ENCODE data around the gene C3orf18.

C3orf18 gene

DNA sequence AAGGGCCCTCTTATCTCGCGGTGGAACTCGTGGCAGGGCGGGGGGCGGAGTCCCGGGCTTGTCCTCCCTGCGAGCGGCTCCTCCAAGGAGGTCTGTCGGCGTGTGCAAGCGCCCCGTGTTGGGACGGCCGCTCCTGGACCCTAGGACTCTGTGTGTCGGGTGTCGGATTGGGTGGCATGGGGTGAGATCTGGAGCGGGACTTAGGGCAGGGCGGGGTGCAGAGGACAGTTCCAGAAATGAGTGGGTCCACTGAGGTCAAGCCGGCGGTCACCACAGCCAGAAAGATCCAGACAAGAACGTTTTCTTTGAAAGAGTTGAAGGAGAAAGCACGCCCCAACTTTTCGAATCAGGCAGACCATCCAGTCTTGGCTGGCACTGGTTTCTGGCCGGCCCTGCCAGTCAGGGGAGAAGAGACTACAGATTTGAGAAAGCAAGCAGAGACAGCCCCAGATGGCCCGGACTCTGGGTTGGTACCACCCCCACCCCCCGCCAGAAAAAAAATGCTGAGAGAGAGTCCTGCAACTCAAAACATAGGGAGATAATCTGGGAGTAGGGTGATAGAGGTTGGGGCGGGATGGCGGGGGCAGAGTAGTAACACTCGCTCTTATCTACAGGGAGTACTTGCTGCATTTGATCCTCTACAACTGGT, 44.8 kb upstream of the C3orf18 start:
- Histone ChIP-seq H3K9me3 (ENCODE audit: severe bottlenecking) (no peaks in the 10 kb centered on the region), H3K27ac (peak overlapping the region; percentile 85), H3K27me3 (ENCODE audit: insufficient read depth, low read depth, severe bottlenecking) (no peaks in the 10 kb centered on the region), H3K4me3 (ENCODE audit: low read depth, low read length) (peak overlapping the region; percentile 73), H3K36me3 (peaks cover 14% of the 10 kb centered on the region)
- peak; percentile 35 for DNase-seq
- no peak for TF ChIP-seq CTCF (IDR thresholded peaks at IDR 0.05; ENCODE audit: low read depth, low read length)

DNA sequence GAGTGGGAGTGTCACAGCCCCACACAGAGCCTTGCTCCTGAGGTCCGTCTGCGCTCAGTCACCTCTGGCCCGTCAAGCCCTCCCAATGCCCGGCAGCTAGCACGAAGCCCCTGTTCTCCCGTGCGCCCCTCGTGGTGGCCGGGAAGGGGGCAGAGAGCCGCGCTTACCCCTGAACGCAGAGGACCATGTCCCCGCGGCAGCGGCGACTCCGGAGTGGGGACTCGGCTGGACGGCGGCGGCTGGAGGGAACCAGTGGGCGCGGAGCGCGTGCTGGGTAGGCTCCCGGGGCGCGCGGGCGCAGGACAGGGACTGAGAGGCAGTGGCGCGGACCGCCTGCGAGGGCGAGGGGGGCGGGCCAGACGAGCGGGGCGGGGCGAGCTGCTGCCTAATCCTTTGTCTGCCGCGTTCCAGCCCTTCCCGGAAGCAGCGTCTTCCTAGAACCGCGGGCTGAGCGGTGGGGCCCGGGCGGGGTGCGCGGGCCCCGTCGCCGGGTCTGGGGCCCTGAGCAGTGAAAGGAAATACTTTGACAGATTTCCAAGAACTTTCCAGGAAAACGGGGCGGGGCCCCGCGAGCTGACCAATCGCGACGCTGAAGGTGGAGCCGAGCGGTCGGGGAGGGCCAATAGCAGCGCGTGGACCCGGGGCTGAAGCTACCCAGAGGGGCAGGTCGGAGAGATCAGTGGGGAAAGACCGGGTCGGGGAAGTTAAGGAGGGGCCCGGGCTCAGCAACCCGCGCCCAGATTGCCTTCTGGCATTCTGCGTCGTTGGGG, 44.1 kb upstream of the C3orf18 start, which contains the start of gene CISH:
Gene CISH, minus strand, starts transcription at position 311 of the 770 bp plus-strand sequence. Its CDS starts 124 bp downstream, at position 187.
- Histone ChIP-seq H3K27me3 (ENCODE audit: insufficient read depth, low read depth, severe bottlenecking) (no peaks in the 10 kb centered on the region), H3K36me3 (peaks cover 20% of the 10 kb centered on the region), H3K9me3 (ENCODE audit: severe bottlenecking) (no peaks in the 10 kb centered on the region), H3K27ac (peak within 1 kb of the TSS; percentile 85), H3K4me3 (ENCODE audit: low read depth, low read length) (peak within 1 kb of the TSS; percentile 73)
- TF ChIP-seq CTCF (IDR thresholded peaks at IDR 0.05; ENCODE audit: low read depth, low read length): peak; percentile 56; the same call in 1 of the 2 replicates
- DNase-seq: peak; percentile 97

GRCh38 chr3:50610992-50611463, 43.5 kb upstream of the C3orf18 start:
- peaks cover 27% of the 10 kb centered on the region for H3K36me3 ChIP-seq
- no peak for TF ChIP-seq CTCF (IDR thresholded peaks at IDR 0.05; ENCODE audit: low read depth, low read length)
- no peak for DNase-seq
- H3K27ac ChIP-seq: peak overlapping the region; percentile 85
- no peaks in the 10 kb centered on the region for H3K9me3 ChIP-seq (ENCODE audit: severe bottlenecking)
- peak overlapping the region; percentile 73 for H3K4me3 ChIP-seq (ENCODE audit: low read depth, low read length)
- no peaks in the 10 kb centered on the region for H3K27me3 ChIP-seq (ENCODE audit: insufficient read depth, low read depth, severe bottlenecking)

GRCh38 chr3:50610181-50610971, 42.8 kb upstream of the C3orf18 start:
- H3K36me3 ChIP-seq: peaks cover 28% of the 10 kb centered on the region
- peak overlapping the region; percentile 73 for H3K4me3 ChIP-seq (ENCODE audit: low read depth, low read length)
- no peaks in the 10 kb centered on the region for H3K27me3 ChIP-seq (ENCODE audit: insufficient read depth, low read depth, severe bottlenecking)
- TF ChIP-seq CTCF (IDR thresholded peaks at IDR 0.05; ENCODE audit: low read depth, low read length): no peak
- DNase-seq: no peak
- H3K9me3 ChIP-seq (ENCODE audit: severe bottlenecking): no peaks in the 10 kb centered on the region
- H3K27ac ChIP-seq: peak overlapping the region; percentile 85; the same call in 1 of the 2 replicates

DNA sequence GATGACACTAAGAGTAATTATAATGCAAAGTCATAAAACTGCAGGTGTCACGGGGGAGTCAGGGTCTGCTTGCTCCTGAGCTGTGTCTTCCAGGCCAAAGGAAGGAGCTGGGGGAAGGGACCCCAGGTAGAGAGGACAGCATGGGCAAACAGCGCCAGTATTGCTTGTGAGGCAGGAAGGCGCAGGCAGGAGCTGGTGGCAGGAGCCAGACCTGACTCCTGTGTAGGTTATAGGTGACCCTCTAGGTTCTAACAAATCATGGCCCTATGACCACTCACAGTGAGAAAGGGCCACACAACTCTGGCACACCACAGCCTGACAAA, 42.2 kb upstream of the C3orf18 start:
- Histone ChIP-seq H3K9me3 (ENCODE audit: severe bottlenecking) (no peaks in the 10 kb centered on the region), H3K27ac (no peak overlapping the region)
- no peak for TF ChIP-seq CTCF (IDR thresholded peaks at IDR 0.05; ENCODE audit: low read depth, low read length)

More for the DNA sequence above, 42.2 kb upstream of the C3orf18 start:
- no peaks in the 10 kb centered on the region for H3K27me3 ChIP-seq (ENCODE audit: insufficient read depth, low read depth, severe bottlenecking)
- no peak for DNase-seq
- H3K36me3 ChIP-seq: peaks cover 28% of the 10 kb centered on the region
- H3K4me3 ChIP-seq (ENCODE audit: low read depth, low read length): no peak overlapping the region
